Measurements from ENCODE around the gene CEP295NL. TPM values are rescaled to one million over a fixed set of nuclear protein-coding genes. Genes with fewer than 3 reads are reported as not detected.

CEP295NL gene
- total RNA-seq, 4 donors from 2014 or later, result 1.6 to 9.0 (median 3.8) TPM

GRCh38 chr17:78923660-78924453 is 20.9 kb upstream of the CEP295NL start:
- H3K9me3 ChIP-seq, result no peaks in the 10 kb centered on the region
- 0 to 20% methylated on average over 1 to 4 of the region's 28 CpGs for WGBS, 2 donors (ENCODE audit: low coverage in 1 of 2)
- H3K36me3 ChIP-seq, result no peaks in the 10 kb centered on the region
- no peak for ATAC-seq
- TF ChIP-seq POLR2A (IDR thresholded peaks at IDR 0.05), result no peak
- no peak for TF ChIP-seq CTCF (IDR thresholded peaks at IDR 0.05)
- TF ChIP-seq EP300 (IDR thresholded peaks at IDR 0.05), result no peak
- no peak for TF ChIP-seq POLR2AphosphoS5 (IDR thresholded peaks at IDR 0.05)
- no peaks in the 10 kb centered on the region for H3K27me3 ChIP-seq
- peak overlapping the region; percentile 89 to 90 for H3K4me3 ChIP-seq
- peaks cover 0 to 81% (median 43%) of the 10 kb centered on the region in 3 donors for H3K4me1 ChIP-seq
- H3K27ac ChIP-seq, result peak overlapping the region; percentile 82 to 100 (median 98)

DNA sequence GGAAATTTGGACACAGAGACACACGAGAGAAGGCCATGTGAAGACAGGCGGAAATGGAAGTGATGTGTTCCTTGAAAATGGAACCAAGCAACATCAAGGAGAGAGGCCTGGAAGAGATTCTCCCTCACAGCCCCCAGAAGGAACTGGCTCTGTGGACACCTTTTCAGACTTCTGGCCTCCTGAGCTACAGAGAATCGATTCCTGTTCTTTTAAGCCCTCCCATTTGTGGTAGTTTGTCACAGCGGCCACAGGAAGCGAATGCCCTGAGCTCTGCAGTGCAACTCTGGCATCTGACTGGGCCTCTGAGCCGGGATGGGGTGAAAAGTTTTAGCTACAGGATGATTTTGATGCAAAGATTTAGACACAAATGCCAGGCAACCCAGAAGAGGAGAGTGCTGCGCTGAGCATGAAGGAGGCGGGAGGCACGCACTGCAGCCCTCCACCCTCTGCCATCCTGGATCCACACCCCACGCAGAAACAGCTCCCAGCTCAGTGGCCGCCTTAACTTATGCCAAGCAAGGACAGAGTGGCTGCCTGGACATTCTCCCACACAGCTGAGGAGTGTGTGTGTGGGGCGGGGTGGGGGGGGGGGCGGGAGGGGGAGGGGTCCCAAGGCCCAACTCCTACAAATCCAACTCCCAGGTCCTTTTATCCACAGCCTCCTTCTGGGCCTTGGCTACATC is 20.0 kb upstream of the CEP295NL start:
- Histone ChIP-seq H3K4me3 (peak overlapping the region; percentile 89 to 90), H3K27me3 (no peaks in the 10 kb centered on the region)

DNA sequence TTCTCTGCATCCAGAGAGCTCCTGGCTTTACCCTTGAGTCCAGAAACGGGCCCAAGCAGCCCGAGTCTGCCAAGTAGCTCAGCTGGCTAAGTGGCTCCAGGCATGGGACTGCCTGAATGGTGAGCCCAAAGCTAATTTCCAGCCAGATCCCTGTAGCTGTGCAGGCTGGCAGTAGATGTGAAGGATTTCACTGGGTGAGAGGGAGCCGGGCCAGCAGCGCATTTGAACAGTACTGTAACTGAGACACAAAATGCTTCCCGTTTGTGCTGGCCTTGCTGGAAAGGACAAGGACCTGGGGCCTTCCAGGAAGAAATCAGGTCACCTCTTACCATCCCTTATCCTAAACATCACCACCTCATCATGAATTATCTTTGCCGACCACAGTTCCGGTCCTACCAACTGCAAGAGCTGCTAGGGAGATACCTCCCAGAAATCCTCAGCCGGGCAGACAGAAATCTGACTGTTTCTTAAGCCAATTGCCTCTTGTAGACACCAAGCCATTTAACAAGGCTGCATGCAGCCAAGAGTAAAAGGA is 18.5 kb upstream of the CEP295NL start:
- ATAC-seq, result no peak
- TF ChIP-seq CTCF (IDR thresholded peaks at IDR 0.05) (no peak), POLR2A (IDR thresholded peaks at IDR 0.05) (no peak), EP300 (IDR thresholded peaks at IDR 0.05) (no peak), POLR2AphosphoS5 (IDR thresholded peaks at IDR 0.05) (peak; percentile 48)
- H3K27me3 ChIP-seq, result no peaks in the 10 kb centered on the region
- no peaks in the 10 kb centered on the region for H3K9me3 ChIP-seq
- peak overlapping the region in 3 of 4 donors; percentile 98 to 100 (median 99) for H3K27ac ChIP-seq
- H3K4me1 ChIP-seq, result peaks cover 0 to 92% (median 63%) of the 10 kb centered on the region in 3 donors
- no peak overlapping the region for H3K4me3 ChIP-seq
- no peaks in the 10 kb centered on the region for H3K36me3 ChIP-seq
- WGBS, 2 donors (ENCODE audit: low coverage in 1 of 2), result 18 to 28% methylated on average over 3 to 5 of the region's 8 CpGs

More for the DNA sequence above, 20.0 kb upstream of the CEP295NL start:
- Histone ChIP-seq H3K4me1 (peaks cover 0 to 90% (median 51%) of the 10 kb centered on the region in 3 donors), H3K9me3 (no peaks in the 10 kb centered on the region), H3K36me3 (no peaks in the 10 kb centered on the region), H3K27ac (peak overlapping the region; percentile 82 to 100 (median 98))
- no peak for TF ChIP-seq POLR2AphosphoS5 (IDR thresholded peaks at IDR 0.05)
- no peak for TF ChIP-seq EP300 (IDR thresholded peaks at IDR 0.05)
- no peak for TF ChIP-seq POLR2A (IDR thresholded peaks at IDR 0.05)
- TF ChIP-seq CTCF (IDR thresholded peaks at IDR 0.05), result no peak
- no peak for ATAC-seq
- 10 to 52% methylated on average over 2 of the region's 13 CpGs for WGBS, 2 donors (ENCODE audit: low coverage in 1 of 2)

GRCh38 chr17:78920528-78920927 is 17.5 kb upstream of the CEP295NL start:
- 44 to 81% methylated on average over 3 to 6 of the region's 8 CpGs for WGBS, 2 donors (ENCODE audit: low coverage in 1 of 2)
- no peak for ATAC-seq
- Histone ChIP-seq H3K4me3 (no peak overlapping the region), H3K27ac (peak overlapping the region in 3 of 4 donors; percentile 98 to 100 (median 99)), H3K36me3 (no peaks in the 10 kb centered on the region), H3K9me3 (no peaks in the 10 kb centered on the region), H3K4me1 (peaks cover 0 to 92% (median 72%) of the 10 kb centered on the region in 3 donors), H3K27me3 (no peaks in the 10 kb centered on the region)
- TF ChIP-seq CTCF (IDR thresholded peaks at IDR 0.05), result no peak

All from gastroesophageal sphincter (tissue), 4 donors.